GM12878 (cell line): ENCODE measurements around the gene SNX30. TPM values are rescaled to one million over a fixed set of nuclear protein-coding genes. Genes with fewer than 3 reads are reported as not detected.

ENCODE experiments used
- BCL3 ChIP-seq: IDR thresholded peaks from 2 replicates; pipeline ENCODE4 v1.6.1; 2011; ENCODE audit warnings: borderline replicate concordance, low read depth, mild to moderate bottlenecking, moderate library complexity, low read length; ENCODE audit not compliant: insufficient read depth, poor library complexity, severe bottlenecking
- CREB1 ChIP-seq: IDR thresholded peaks from 2 replicates; pipeline ENCODE4 v1.6.1; 2012; ENCODE audit warnings: low read depth, mild to moderate bottlenecking, inconsistent platforms
- CREM ChIP-seq: IDR thresholded peaks from 2 replicates; pipeline ENCODE4 v1.6.1; 2014; ENCODE audit warnings: antibody characterized with exemption, low read depth
- EZH2 ChIP-seq: IDR thresholded peaks from 2 replicates; pipeline ENCODE4 v1.6.1; 2012; ENCODE audit warnings: low read depth, mild to moderate bottlenecking, control low read depth, inconsistent platforms, low read length, borderline replicate concordance; ENCODE audit not compliant: control insufficient read depth
- GATAD2B ChIP-seq: fragments of 450-650 bp; conservative IDR thresholded peaks from 2 replicates; pipeline ENCODE4 v1.6.1; 2017; ENCODE audit warnings: low read depth, mild to moderate bottlenecking, moderate library complexity
- HDAC2 ChIP-seq: fragments of 200-600 bp; sonication (generic); IDR thresholded peaks from 2 replicates; pipeline ENCODE4 v1.6.1; 2017
- KLF5 ChIP-seq: fragments of 450-650 bp; IDR thresholded peaks from 2 replicates; pipeline ENCODE4 v1.6.1; 2014; ENCODE audit warnings: mild to moderate bottlenecking; ENCODE audit not compliant: partially characterized antibody
- PKNOX1 ChIP-seq: fragments of 450-650 bp; IDR thresholded peaks from 2 replicates; pipeline ENCODE4 v1.6.1; 2016; ENCODE audit warnings: mild to moderate bottlenecking
- POLR2A ChIP-seq: IDR thresholded peaks from 2 replicates; pipeline ENCODE4 v1.6.1; 2011; ENCODE audit warnings: low read depth, mild to moderate bottlenecking, low read length
- POLR2AphosphoS2 ChIP-seq: IDR thresholded peaks from 2 replicates; pipeline ENCODE4 v1.6.1; 2011; ENCODE audit warnings: low read depth, mild to moderate bottlenecking, low read length, improper control_type of control experiment, moderate library complexity
- POLR2AphosphoS5 ChIP-seq: IDR thresholded peaks from 2 replicates; pipeline ENCODE4 v1.6.1; 2011; ENCODE audit warnings: mild to moderate bottlenecking, low read length, inconsistent platforms
- RCOR1 ChIP-seq: conservative IDR thresholded peaks from 2 replicates; pipeline ENCODE4 v1.6.1; 2012; ENCODE audit warnings: low read depth, low read length, improper control_type of control experiment
- SIN3A ChIP-seq: IDR thresholded peaks from 2 replicates; pipeline ENCODE4 v1.6.1; 2012; ENCODE audit warnings: low read depth, low read length, improper control_type of control experiment
- ZBED1 ChIP-seq: IDR thresholded peaks from 2 replicates; pipeline ENCODE4 v1.6.1; 2016; ENCODE audit warnings: borderline replicate concordance
- ZNF384 ChIP-seq: IDR thresholded peaks from 2 replicates; pipeline ENCODE4 v1.6.1; 2012; ENCODE audit warnings: low read depth, mild to moderate bottlenecking, low read length, improper control_type of control experiment, borderline replicate concordance
- polyA plus RNA-seq, 11 experiments: library from polyadenylated mRNA; depleted of rRNA in 4 of 11; unstranded in 6 of 11; stranded (reverse) in 5 of 11; fragments of >200 nt; fragmentation: Nextera tagmentation in 4 of 11; fragmentation: Illumina TruSeq in 1 of 11; extraction: Ambion mirVana in 4 of 11; extraction: Trizol in 1 of 11; gene quantifications; 1 replicate in 1 of 11; 2 replicates in 10 of 11; pipeline versions ENCODE4 v1.2.1 to v1.2.3, GENCODE V29; 2011 to 2016; ENCODE audit warnings: inconsistent platforms in 2 of 11, missing spikeins in 2 of 11, low read depth in 1 of 11
- total RNA-seq, 4 experiments: library from RNA; depleted of rRNA in 3 of 4; stranded (reverse); fragments of >200 nt in 3 of 4; fragmentation: Illumina TruSeq in 1 of 4; extraction: Trizol in 1 of 4; gene quantifications; 2 replicates each; pipeline versions ENCODE4 v1.2.1 to v1.2.3, GENCODE V29; 2013 to 2021
- TF ChIP-seq, protein P1 (sequence below): fragments of 450-650 bp; IDR thresholded peaks from 2 replicates; pipeline ENCODE4 v1.6.1; 2017; ENCODE audit warnings: low read depth, mild to moderate bottlenecking, moderate library complexity
- TF ChIP-seq, protein P2 (sequence below): IDR thresholded peaks from 2 replicates; pipeline ENCODE4 v1.6.1; 2011; ENCODE audit warnings: low read depth, mild to moderate bottlenecking, low read length, moderate library complexity, borderline replicate concordance; ENCODE audit errors: extremely low read depth
- TF ChIP-seq, protein P3 (sequence below): IDR thresholded peaks from 2 replicates; pipeline ENCODE4 v1.6.1; 2012; ENCODE audit warnings: low read depth, low read length, improper control_type of control experiment

The SNX30 gene
- total and polyA plus RNA-seq, 10 of the 15 experiments (the other 5 are each of a cell fraction or from before 2014, with no cell fraction given) = 0.53 to 4.0 (median 1.5) TPM

GRCh38 chr9:112774006-112774996, 23.7 kb downstream of the SNX30 start (continued):
- TF ChIP-seq KLF5 (no peak), GATAD2B (no peak), SIN3A (no peak), ZBED1 (no peak), CREM (no peak), HDAC2 (no peak), POLR2AphosphoS2 (no peak), RCOR1 (no peak), ZNF384 (no peak), PKNOX1 (no peak), BCL3 (no peak), POLR2AphosphoS5 (no peak), CREB1 (no peak), EZH2 (no peak), POLR2A (no peak)
- TF ChIP-seq, protein P1, sequence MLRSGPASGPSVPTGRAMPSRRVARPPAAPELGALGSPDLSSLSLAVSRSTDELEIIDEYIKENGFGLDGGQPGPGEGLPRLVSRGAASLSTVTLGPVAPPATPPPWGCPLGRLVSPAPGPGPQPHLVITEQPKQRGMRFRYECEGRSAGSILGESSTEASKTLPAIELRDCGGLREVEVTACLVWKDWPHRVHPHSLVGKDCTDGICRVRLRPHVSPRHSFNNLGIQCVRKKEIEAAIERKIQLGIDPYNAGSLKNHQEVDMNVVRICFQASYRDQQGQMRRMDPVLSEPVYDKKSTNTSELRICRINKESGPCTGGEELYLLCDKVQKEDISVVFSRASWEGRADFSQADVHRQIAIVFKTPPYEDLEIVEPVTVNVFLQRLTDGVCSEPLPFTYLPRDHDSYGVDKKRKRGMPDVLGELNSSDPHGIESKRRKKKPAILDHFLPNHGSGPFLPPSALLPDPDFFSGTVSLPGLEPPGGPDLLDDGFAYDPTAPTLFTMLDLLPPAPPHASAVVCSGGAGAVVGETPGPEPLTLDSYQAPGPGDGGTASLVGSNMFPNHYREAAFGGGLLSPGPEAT = no peak
- TF ChIP-seq, protein P2, sequence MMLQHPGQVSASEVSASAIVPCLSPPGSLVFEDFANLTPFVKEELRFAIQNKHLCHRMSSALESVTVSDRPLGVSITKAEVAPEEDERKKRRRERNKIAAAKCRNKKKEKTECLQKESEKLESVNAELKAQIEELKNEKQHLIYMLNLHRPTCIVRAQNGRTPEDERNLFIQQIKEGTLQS = no peak
- TF ChIP-seq, protein P3, sequence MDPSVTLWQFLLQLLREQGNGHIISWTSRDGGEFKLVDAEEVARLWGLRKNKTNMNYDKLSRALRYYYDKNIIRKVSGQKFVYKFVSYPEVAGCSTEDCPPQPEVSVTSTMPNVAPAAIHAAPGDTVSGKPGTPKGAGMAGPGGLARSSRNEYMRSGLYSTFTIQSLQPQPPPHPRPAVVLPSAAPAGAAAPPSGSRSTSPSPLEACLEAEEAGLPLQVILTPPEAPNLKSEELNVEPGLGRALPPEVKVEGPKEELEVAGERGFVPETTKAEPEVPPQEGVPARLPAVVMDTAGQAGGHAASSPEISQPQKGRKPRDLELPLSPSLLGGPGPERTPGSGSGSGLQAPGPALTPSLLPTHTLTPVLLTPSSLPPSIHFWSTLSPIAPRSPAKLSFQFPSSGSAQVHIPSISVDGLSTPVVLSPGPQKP = no peak
